ENCODE measurements around the gene CAPRIN1. TPM values are rescaled to one million over a fixed set of nuclear protein-coding genes. Genes with fewer than 3 reads are reported as not detected.
A peak's percentile ranks its signal among the peaks of the same experiment; 100 is the strongest.
"Not testable (repeated sequence)": the region's sequence is repeated elsewhere in the genome, so short reads cannot be mapped to it uniquely, and the experiment has no call there.

CAPRIN1 gene
- total RNA-seq, 1 experiment from 2014 or later = 224 TPM

DNA sequence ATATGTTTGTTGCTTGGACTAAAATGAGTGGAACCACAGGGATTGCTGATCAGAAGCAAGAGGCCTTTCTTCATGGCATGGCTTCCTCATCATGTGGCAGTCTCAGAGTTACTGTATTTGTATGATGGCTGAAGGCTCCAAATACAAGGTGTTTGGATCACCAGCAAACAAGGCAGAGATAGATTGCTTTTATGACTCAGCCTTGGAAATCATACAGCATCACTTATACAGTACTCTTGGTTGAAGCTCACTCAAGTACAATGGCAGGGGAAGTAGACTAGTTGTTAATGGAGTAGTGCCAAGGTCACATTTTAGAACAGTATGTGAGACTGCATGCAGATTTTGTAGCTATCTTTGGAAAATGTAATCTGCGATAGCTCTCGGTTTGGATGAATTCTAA, 16.6 kb downstream of the CAPRIN1 start:
- ChIA-PET POLR2A (ENCODE audit: unreplicated experiment) (no interaction called here), CTCF (no interaction called here)
- Histone ChIP-seq H2AFZ (ENCODE audit: low read length) (no peak overlapping the region), H3K9me3 (ENCODE audit: low read length) (no peaks in the 10 kb centered on the region), H3K79me2 (ENCODE audit: low read length) (peaks cover 99% of the 10 kb centered on the region), H3K27ac (ENCODE audit: low read length) (no peak overlapping the region), H3K9ac (ENCODE audit: low read length) (no peak overlapping the region), H3K4me3 (ENCODE audit: low read length) (no peak overlapping the region), H3F3A (ENCODE audit: low read length, unreplicated experiment) (no peaks in the 10 kb centered on the region), H3K4me1 (ENCODE audit: insufficient read depth, low read length) (no peaks in the 10 kb centered on the region), H3K27me3 (ENCODE audit: low read length) (no peaks in the 10 kb centered on the region), H3K9me2 (replicated peaks; ENCODE audit: low read length) (no peaks in the 10 kb centered on the region), H4K20me1 (ENCODE audit: low read length) (peaks cover 68% of the 10 kb centered on the region), H3K36me3 (ENCODE audit: low read depth, low read length) (peaks cover 26% of the 10 kb centered on the region), H3K4me2 (ENCODE audit: low read length) (no peak overlapping the region)
- intact Hi-C loops (cut with micrococcal nuclease) = no loop called here
- BruUV-seq (replicated peaks) = no TSS peak
- ATAC-seq = peak; percentile 84
- peak; percentile 27 for DNase-seq
- no peak for TF ChIP-seq EZH2 (IDR thresholded peaks at IDR 0.05; ENCODE audit: low read length, unreplicated experiment)
- no peak for TF ChIP-seq CTCF (conservative IDR thresholded peaks at IDR 0.05; ENCODE audit: low read depth, low read length)
- no peak for TF ChIP-seq EZH2phosphoT487 (IDR thresholded peaks at IDR 0.05; ENCODE audit: borderline replicate concordance, low read length)

DNA sequence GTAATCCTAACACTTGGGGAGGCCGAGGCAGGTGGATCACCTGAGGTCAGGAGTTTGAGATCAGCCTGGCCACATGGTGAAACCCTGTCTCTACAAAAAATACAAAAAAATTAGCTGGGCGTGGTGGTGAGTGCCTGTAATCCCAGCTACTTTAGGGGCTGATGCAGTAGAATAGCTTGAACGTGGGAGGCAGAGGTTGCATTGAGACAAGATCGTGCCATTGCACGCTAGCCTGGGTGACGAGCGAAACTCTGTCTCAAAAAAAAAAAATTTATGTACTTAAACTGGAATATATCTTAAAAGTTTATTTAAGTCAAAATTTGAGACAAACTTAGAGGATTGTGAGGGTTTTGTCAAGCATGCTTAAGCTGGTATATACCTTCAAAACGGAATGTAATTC, 19.8 kb downstream of the CAPRIN1 start:
- DNase-seq; H3K9ac ChIP-seq (ENCODE audit: low read length); H3K4me3 ChIP-seq (ENCODE audit: low read length); H3K9me2 ChIP-seq (replicated peaks; ENCODE audit: low read length); BruUV-seq (replicated peaks); H3K9me3 ChIP-seq (ENCODE audit: low read length); H2AFZ ChIP-seq (ENCODE audit: low read length); intact Hi-C loops (cut with micrococcal nuclease); H3K27ac ChIP-seq (ENCODE audit: low read length); H3K4me2 ChIP-seq (ENCODE audit: low read length); ATAC-seq; CTCF ChIA-PET; H3K27me3 ChIP-seq (ENCODE audit: low read length): not testable (repeated sequence)
- Histone ChIP-seq H3K36me3 (ENCODE audit: low read depth, low read length) (peaks cover 38% of the 10 kb centered on the region), H3F3A (ENCODE audit: low read length, unreplicated experiment) (peaks cover 10% of the 10 kb centered on the region), H4K20me1 (ENCODE audit: low read length) (peaks cover 81% of the 10 kb centered on the region), H3K79me2 (ENCODE audit: low read length) (peaks cover 88% of the 10 kb centered on the region), H3K4me1 (ENCODE audit: insufficient read depth, low read length) (peaks cover 28% of the 10 kb centered on the region)
- POLR2A ChIA-PET (ENCODE audit: unreplicated experiment) = interaction anchor here (0.6 kb wide), 1 partner anchor 9 kb away, joined by 5 read pairs; no protein-coding TSS in a partner anchor

DNA sequence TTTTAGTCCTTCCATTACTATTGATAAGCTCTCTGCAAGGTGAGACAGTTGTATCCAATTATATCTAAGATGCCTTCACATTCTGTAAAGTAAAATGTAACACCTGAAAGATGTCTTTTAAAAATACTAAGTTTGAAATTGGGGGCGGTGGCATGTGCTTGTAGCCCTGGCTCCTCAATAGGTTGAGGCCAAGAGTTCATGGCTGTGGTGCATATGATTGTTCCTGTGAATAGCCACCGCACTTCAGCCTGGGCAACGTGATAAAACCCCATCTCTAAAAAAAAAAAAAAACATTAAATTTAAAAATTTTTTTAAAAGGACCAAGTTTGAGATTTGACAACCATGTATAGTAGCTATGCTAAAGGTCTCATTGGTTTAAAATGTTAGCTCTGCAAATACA, 20.5 kb downstream of the CAPRIN1 start:
- Histone ChIP-seq H3K27ac (ENCODE audit: low read length) (no peak overlapping the region), H2AFZ (ENCODE audit: low read length) (no peak overlapping the region), H3K79me2 (ENCODE audit: low read length) (peaks cover 87% of the 10 kb centered on the region), H3K9me2 (replicated peaks; ENCODE audit: low read length) (no peaks in the 10 kb centered on the region), H3K4me3 (ENCODE audit: low read length) (no peak overlapping the region), H3K27me3 (ENCODE audit: low read length) (no peaks in the 10 kb centered on the region), H3F3A (ENCODE audit: low read length, unreplicated experiment) (peaks cover 10% of the 10 kb centered on the region), H3K4me1 (ENCODE audit: insufficient read depth, low read length) (peaks cover 29% of the 10 kb centered on the region), H3K4me2 (ENCODE audit: low read length) (no peak overlapping the region), H4K20me1 (ENCODE audit: low read length) (peaks cover 82% of the 10 kb centered on the region), H3K9ac (ENCODE audit: low read length) (no peak overlapping the region), H3K9me3 (ENCODE audit: low read length) (no peaks in the 10 kb centered on the region), H3K36me3 (ENCODE audit: low read depth, low read length) (peaks cover 44% of the 10 kb centered on the region)
- no peak for TF ChIP-seq EZH2 (IDR thresholded peaks at IDR 0.05; ENCODE audit: low read length, unreplicated experiment)
- TF ChIP-seq CTCF (conservative IDR thresholded peaks at IDR 0.05; ENCODE audit: low read depth, low read length) = no peak
- TF ChIP-seq EZH2phosphoT487 (IDR thresholded peaks at IDR 0.05; ENCODE audit: borderline replicate concordance, low read length) = no peak
- intact Hi-C loops (cut with micrococcal nuclease) = no loop called here
- BruUV-seq (replicated peaks) = no TSS peak
- ChIA-PET CTCF (no interaction called here), POLR2A (ENCODE audit: unreplicated experiment) (interaction anchor here (0.6 kb wide), 1 partner anchor 28 kb away, joined by 8 read pairs; no protein-coding TSS in a partner anchor)
- DNase-seq = no peak
- no peak for ATAC-seq
